Activated B cell treated with CpG ODN at 0.5 μM for 24 hours (primary cell): ENCODE data around the gene FBXO21. TPM values are rescaled to one million over a fixed set of nuclear protein-coding genes. Genes with fewer than 3 reads are reported as not detected.

Experiments used
- ATAC-seq: fragments of 200-7000 bp; cut with Tn5 transposase; one replicate; pipeline ENCODE4 v1.10.0; 2021; ENCODE audit warnings: low read depth, mild to moderate bottlenecking, moderate library complexity
- CTCF ChIA-PET: fragments of 350-600 bp; sonication (Branson Sonifier 250); formaldehyde crosslinking; loops from one replicate; lab custom pipeline; 2021; ENCODE audit warnings: antibody characterized with exemption; lab: Charles Lee
- POLR2A ChIA-PET: fragments of 350-600 bp; sonication (Branson Sonifier 250); formaldehyde crosslinking; loops from one replicate; lab custom pipeline; 2021; ENCODE audit warnings: antibody characterized with exemption; lab: Charles Lee
- DNase-seq: peaks from one replicate; pipeline ENCODE4 v3.0.0; 2022
- H3K27ac Mint-ChIP-seq: one replicate; pipeline ENCODE4 v1.8.0; 2020; ENCODE audit warnings: mixed read lengths
- H3K27me3 Mint-ChIP-seq: one replicate; pipeline ENCODE4 v1.8.0; 2021; ENCODE audit warnings: mixed read lengths
- H3K36me3 Mint-ChIP-seq: one replicate; pipeline ENCODE4 v1.8.0; 2021; ENCODE audit warnings: low read depth, mixed read lengths
- H3K4me1 Mint-ChIP-seq: one replicate; pipeline ENCODE4 v1.8.0; 2021; ENCODE audit warnings: mixed read lengths
- H3K4me3 Mint-ChIP-seq: one replicate; pipeline ENCODE4 v1.8.0; 2020; ENCODE audit warnings: mild to moderate bottlenecking, mixed read lengths
- H3K9me3 Mint-ChIP-seq: one replicate; pipeline ENCODE4 v1.8.0; 2020; ENCODE audit warnings: mixed read lengths
- CTCF ChIP-seq: fragments of 200-600 bp; IDR thresholded peaks from one replicate; pipeline ENCODE4 v1.8.0; 2022; ENCODE audit warnings: antibody characterized with exemption, mild to moderate bottlenecking
- intact Hi-C: fragments of 100-400 bp; cut with micrococcal nuclease; formaldehyde crosslinking; loops from one replicate; pipeline ENCODE4 v1.15.1; 2024
- total RNA-seq: library from RNA; stranded (reverse); gene quantifications from 2 replicates; pipeline ENCODE4 v1.2.3, GENCODE V29; 2022

Gene FBXO21
- total RNA-seq, 1 donor from 2014 or later: 41.5 TPM

- H3K9me3 Mint-ChIP-seq: no peaks in the 10 kb centered on the region
- intact Hi-C loops: no loop called here
- peaks cover 26% of the 10 kb centered on the region for H3K4me1 Mint-ChIP-seq
- peaks cover 73% of the 10 kb centered on the region for H3K36me3 Mint-ChIP-seq
- no peaks in the 10 kb centered on the region for H3K27me3 Mint-ChIP-seq
- POLR2A ChIA-PET: no interaction called here
- no peak overlapping the region for H3K27ac Mint-ChIP-seq
- ATAC-seq (no peak), DNase-seq (no peak)
- CTCF ChIA-PET: no interaction called here
- no peak overlapping the region for H3K4me3 Mint-ChIP-seq
- TF ChIP-seq CTCF: no peak
Measured at GRCh38 chr12:117145597-117146154, 44.6 kb downstream of the FBXO21 start.

GRCh38 chr12:117144599-117144998, 45.7 kb downstream of the FBXO21 start:
- intact Hi-C loops: no loop called here
- TF ChIP-seq CTCF: no peak
- H3K27ac Mint-ChIP-seq: no peak overlapping the region

GRCh38 chr12:117143008-117143532, 47.2 kb downstream of the FBXO21 start:
- intact Hi-C loops: loop anchor here (2.0 kb wide), 1 partner anchor 44 kb away; the partner anchor contains the start of gene TESC

More at GRCh38 chr12:117144599-117144998, 45.7 kb downstream of the FBXO21 start:
- DNase-seq (no peak), ATAC-seq (no peak)
- Mint-ChIP-seq H3K36me3 (peaks cover 63% of the 10 kb centered on the region), H3K4me3 (no peak overlapping the region), H3K9me3 (no peaks in the 10 kb centered on the region), H3K27me3 (no peaks in the 10 kb centered on the region), H3K4me1 (peaks cover 22% of the 10 kb centered on the region)
- CTCF ChIA-PET: no interaction called here
- POLR2A ChIA-PET: no interaction called here

GRCh38 chr12:117142094-117142493, 48.2 kb downstream of the FBXO21 start:
- ChIA-PET POLR2A (interaction anchor here (0.7 to 1.5 kb wide), 3 partner anchors 12 to 48 kb away, joined by 3 to 7 read pairs (median 6); partner anchors contain the start of gene TESC), CTCF (no interaction called here)
- Mint-ChIP-seq H3K4me1 (peaks cover 22% of the 10 kb centered on the region), H3K27ac (peak overlapping the region; percentile 68), H3K4me3 (no peak overlapping the region), H3K9me3 (no peaks in the 10 kb centered on the region), H3K36me3 (peaks cover 44% of the 10 kb centered on the region), H3K27me3 (no peaks in the 10 kb centered on the region)
- intact Hi-C loops: loop anchor here (1.0 to 2.0 kb wide), 2 partner anchors 8 to 43 kb away; partner anchors contain the start of gene TESC
- peak; percentile 73 for ATAC-seq
- TF ChIP-seq CTCF: no peak
- DNase-seq: no peak

More at GRCh38 chr12:117143008-117143532, 47.2 kb downstream of the FBXO21 start:
- H3K4me3 Mint-ChIP-seq: no peak overlapping the region
- peak; percentile 70 for ATAC-seq
- no peak for TF ChIP-seq CTCF
- H3K4me1 Mint-ChIP-seq: peaks cover 22% of the 10 kb centered on the region
- H3K36me3 Mint-ChIP-seq: peaks cover 50% of the 10 kb centered on the region
- peak overlapping the region; percentile 77 for H3K27ac Mint-ChIP-seq
- no peaks in the 10 kb centered on the region for H3K27me3 Mint-ChIP-seq
- CTCF ChIA-PET: no interaction called here
- no peak for DNase-seq
- POLR2A ChIA-PET: interaction anchor here (1.5 kb wide), 1 partner anchor 44 kb away, joined by 6 read pairs; the partner anchor contains the start of gene TESC
- H3K9me3 Mint-ChIP-seq: no peaks in the 10 kb centered on the region

GRCh38 chr12:117141097-117141898, 49.0 kb downstream of the FBXO21 start:
- ChIA-PET POLR2A (interaction anchor here (1.0 to 1.5 kb wide), 2 partner anchors 11 to 43 kb away, joined by 3 to 6 read pairs; partner anchors contain the start of gene TESC), CTCF (no interaction called here)
- TF ChIP-seq CTCF: no peak
- DNase-seq (no peak), ATAC-seq (no peak)
- intact Hi-C loops: no loop called here
- Mint-ChIP-seq H3K27me3 (no peaks in the 10 kb centered on the region), H3K9me3 (no peaks in the 10 kb centered on the region), H3K4me3 (no peak overlapping the region), H3K27ac (no peak overlapping the region), H3K4me1 (peaks cover 22% of the 10 kb centered on the region), H3K36me3 (peaks cover 40% of the 10 kb centered on the region)
